Measurements from ENCODE around the gene CCL18. TPM values are rescaled to one million over a fixed set of nuclear protein-coding genes. Genes with fewer than 3 reads are reported as not detected.

CCL18 gene
- total RNA-seq, 4 donors from 2014 or later: 4.5 TPM; not detected in 3

DNA sequence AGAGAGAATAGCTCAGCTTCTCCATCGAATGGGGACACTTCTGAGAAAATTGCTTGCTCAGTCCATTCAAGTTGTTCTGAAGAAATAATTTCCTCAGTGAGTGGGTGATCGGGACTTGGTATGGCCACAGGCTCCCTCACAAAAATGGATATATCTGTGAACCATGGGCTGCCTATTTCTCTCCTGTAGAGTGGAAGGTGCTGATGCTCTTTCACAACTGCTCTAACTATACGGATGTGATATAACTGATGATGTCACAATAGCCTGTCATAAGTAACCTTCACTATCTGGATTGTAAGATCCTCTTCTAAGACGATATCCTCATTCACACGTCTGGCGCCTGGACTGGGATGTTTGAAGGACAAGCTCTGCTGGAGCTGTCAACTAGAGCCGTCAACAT, 4.7 kb upstream of the CCL18 start:
- H3K4me1 ChIP-seq: no peaks in the 10 kb centered on the region
- H3K36me3 ChIP-seq: no peaks in the 10 kb centered on the region
- no peak for DNase-seq (ENCODE audit: low spot score in 2 of 2)
- 82 to 86% methylated on average over 7 of the region's 7 CpGs for WGBS, 2 donors
- no peak overlapping the region for H3K4me3 ChIP-seq
- H3K27me3 ChIP-seq: no peaks in the 10 kb centered on the region
- H3K9me3 ChIP-seq: no peaks in the 10 kb centered on the region
- no peak overlapping the region for H3K27ac ChIP-seq
- TF ChIP-seq, protein P1, sequence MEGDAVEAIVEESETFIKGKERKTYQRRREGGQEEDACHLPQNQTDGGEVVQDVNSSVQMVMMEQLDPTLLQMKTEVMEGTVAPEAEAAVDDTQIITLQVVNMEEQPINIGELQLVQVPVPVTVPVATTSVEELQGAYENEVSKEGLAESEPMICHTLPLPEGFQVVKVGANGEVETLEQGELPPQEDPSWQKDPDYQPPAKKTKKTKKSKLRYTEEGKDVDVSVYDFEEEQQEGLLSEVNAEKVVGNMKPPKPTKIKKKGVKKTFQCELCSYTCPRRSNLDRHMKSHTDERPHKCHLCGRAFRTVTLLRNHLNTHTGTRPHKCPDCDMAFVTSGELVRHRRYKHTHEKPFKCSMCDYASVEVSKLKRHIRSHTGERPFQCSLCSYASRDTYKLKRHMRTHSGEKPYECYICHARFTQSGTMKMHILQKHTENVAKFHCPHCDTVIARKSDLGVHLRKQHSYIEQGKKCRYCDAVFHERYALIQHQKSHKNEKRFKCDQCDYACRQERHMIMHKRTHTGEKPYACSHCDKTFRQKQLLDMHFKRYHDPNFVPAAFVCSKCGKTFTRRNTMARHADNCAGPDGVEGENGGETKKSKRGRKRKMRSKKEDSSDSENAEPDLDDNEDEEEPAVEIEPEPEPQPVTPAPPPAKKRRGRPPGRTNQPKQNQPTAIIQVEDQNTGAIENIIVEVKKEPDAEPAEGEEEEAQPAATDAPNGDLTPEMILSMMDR (IDR thresholded peaks at IDR 0.05): no peak
- TF ChIP-seq EP300 (IDR thresholded peaks at IDR 0.05): no peak
- no peak for TF ChIP-seq POLR2A (IDR thresholded peaks at IDR 0.05)

DNA sequence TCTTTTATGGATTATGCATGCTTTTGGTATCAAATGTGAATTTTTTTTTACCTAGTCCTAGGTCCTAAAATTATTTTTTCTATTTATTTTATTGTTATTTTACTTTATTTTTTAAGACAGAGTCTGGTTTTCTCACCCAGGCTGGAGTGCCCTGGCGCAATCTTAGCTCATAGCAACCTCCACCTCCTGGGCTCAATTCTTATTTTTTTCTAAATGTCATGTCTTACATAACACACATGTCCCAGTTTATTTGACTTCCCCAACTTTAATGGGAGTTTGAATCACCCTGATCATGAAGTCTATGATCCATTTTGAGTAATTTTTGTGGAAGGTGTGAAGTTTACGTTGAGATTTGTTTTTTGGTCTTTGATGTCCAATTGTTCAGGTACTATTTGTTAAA, 3.3 kb upstream of the CCL18 start:
- Histone ChIP-seq H3K36me3 (no peaks in the 10 kb centered on the region), H3K4me3 (no peak overlapping the region), H3K9me3 (no peaks in the 10 kb centered on the region), H3K4me1 (no peaks in the 10 kb centered on the region), H3K27me3 (no peaks in the 10 kb centered on the region), H3K27ac (no peak overlapping the region)
- no peak for DNase-seq (ENCODE audit: low spot score in 2 of 2)
- WGBS, 2 donors: 67 to 92% methylated on average over 2 of the region's 2 CpGs
- TF ChIP-seq POLR2A (IDR thresholded peaks at IDR 0.05) (no peak), EP300 (IDR thresholded peaks at IDR 0.05) (no peak)
- TF ChIP-seq, protein P1 (IDR thresholded peaks at IDR 0.05): no peak

DNA sequence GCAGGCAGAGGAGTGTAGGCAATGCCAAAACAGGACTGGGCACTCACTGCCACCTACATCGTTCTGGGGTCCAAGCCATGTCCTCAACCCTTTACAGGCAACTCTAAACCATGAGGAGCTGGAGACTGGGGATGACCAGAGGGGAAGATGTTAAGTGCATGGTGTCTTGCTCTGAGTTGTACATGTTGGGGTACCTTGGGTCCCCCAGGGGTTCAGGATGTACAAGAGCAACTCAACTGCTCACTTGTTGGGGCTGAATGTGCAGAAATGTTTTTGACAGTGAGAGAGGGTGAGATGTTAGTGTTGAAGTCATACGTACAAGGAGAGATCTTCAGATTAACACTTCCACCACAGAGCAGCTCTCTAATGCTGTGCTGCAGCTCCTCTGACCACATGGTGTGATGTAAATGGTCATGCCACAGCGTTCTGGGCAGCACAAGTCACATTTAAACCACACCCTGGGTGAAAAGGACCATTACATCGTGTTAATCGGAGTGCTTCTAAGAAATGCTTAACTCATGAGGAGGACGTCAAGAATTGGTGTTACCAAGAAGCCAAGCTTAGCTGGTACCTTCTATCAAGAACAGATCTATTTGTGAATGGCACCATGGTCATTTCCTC, 2.4 kb downstream of the CCL18 start:
- H3K27ac ChIP-seq: no peak overlapping the region
- H3K9me3 ChIP-seq: no peaks in the 10 kb centered on the region
- H3K36me3 ChIP-seq: no peaks in the 10 kb centered on the region
- 82 to 89% methylated on average over 6 of the region's 6 CpGs for WGBS, 2 donors
- TF ChIP-seq, protein P1 (IDR thresholded peaks at IDR 0.05): no peak
- TF ChIP-seq POLR2A (IDR thresholded peaks at IDR 0.05) (no peak), EP300 (IDR thresholded peaks at IDR 0.05) (no peak)
- H3K4me3 ChIP-seq: no peak overlapping the region
- H3K4me1 ChIP-seq: no peaks in the 10 kb centered on the region
- no peak for DNase-seq (ENCODE audit: low spot score in 2 of 2)
- no peaks in the 10 kb centered on the region for H3K27me3 ChIP-seq

DNA sequence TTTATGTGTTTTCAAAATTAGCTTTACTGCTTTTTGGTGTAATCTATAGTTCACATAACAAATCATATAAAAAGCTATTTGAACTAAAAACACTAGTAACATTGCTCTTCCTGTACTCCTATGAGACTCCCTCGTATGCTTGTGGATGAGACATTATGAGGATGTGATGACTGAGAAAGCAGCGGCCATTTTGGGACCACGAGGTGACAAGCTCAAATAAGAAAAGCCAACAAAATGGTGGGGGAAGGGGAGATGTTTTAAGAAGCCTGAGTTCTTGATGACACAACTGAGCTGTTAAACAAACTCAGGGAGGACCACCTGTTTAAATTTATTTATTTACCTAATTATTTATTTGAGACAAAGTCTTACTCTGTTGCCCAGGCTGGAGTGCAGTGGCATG, 4.5 kb downstream of the CCL18 start:
- Histone ChIP-seq H3K4me3 (no peak overlapping the region), H3K4me1 (no peaks in the 10 kb centered on the region), H3K27me3 (no peaks in the 10 kb centered on the region), H3K36me3 (no peaks in the 10 kb centered on the region), H3K9me3 (no peaks in the 10 kb centered on the region), H3K27ac (no peak overlapping the region)
- DNase-seq (ENCODE audit: low spot score in 2 of 2): no peak
- TF ChIP-seq POLR2A (IDR thresholded peaks at IDR 0.05) (no peak), EP300 (IDR thresholded peaks at IDR 0.05) (no peak)
- TF ChIP-seq, protein P1 (IDR thresholded peaks at IDR 0.05): no peak
- WGBS, 2 donors: 76 to 78% methylated on average over 3 of the region's 3 CpGs

DNA sequence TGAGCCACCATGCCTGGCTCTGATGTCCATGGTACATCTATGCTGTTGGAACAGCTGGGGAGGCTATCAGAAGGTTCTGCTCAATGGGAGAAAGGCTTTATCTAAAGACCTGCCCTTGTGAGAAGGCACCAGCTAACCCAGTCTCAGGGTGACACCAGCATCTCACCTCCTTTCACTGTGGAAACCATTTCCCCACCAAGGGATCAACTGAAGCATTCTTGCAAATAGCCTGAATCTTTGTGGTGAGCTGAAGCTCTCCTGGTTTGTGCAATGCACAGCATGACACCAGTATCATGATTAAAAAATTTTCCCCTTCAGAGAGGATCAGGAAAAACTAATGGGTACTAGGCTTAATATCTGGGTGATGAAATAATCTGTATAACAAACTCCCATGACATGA, 5.1 kb downstream of the CCL18 start:
- no peaks in the 10 kb centered on the region for H3K27me3 ChIP-seq
- H3K4me3 ChIP-seq: no peak overlapping the region
- H3K36me3 ChIP-seq: no peaks in the 10 kb centered on the region
- TF ChIP-seq, protein P1 (IDR thresholded peaks at IDR 0.05): no peak
- TF ChIP-seq POLR2A (IDR thresholded peaks at IDR 0.05) (no peak), EP300 (IDR thresholded peaks at IDR 0.05) (no peak)
- no peaks in the 10 kb centered on the region for H3K9me3 ChIP-seq
- H3K27ac ChIP-seq: no peak overlapping the region
- no peaks in the 10 kb centered on the region for H3K4me1 ChIP-seq
- no peak for DNase-seq (ENCODE audit: low spot score in 2 of 2)

Measured in tibial nerve (tissue), 4 donors.